Measurements from ENCODE around the gene LIFR. TPM values are rescaled to one million over a fixed set of nuclear protein-coding genes. Genes with fewer than 3 reads are reported as not detected.

LIFR gene
- total and polyA plus RNA-seq, 2 of the 4 experiments (the other 2 are of a cell fraction) = 1.9 to 10.4 TPM

GRCh38 chr5:38494763-38495162 lies 61.7 kb downstream of the LIFR start:
- H3K27me3 ChIP-seq (ENCODE audit: control insufficient read depth, insufficient read depth, low read length) = no peaks in the 10 kb centered on the region
- DNase-seq (no peak), ATAC-seq (ENCODE audit: low read depth) (no peak)
- H4K91ac ChIP-seq (ENCODE audit: insufficient read depth, low read depth, low read length) = no peak overlapping the region
- H2BK15ac ChIP-seq (ENCODE audit: low read depth, low read length) = no peak overlapping the region
- POLR2A ChIA-PET (ENCODE audit: unreplicated experiment) = no interaction called here
- dilution Hi-C loops (cut with HindIII; ENCODE audit: low sequenced_read_pairs, unreplicated experiment) = no loop called here
- H3K4me3 ChIP-seq (ENCODE audit: insufficient read depth, low read depth, low read length) = no peak overlapping the region
- no peak overlapping the region for H4K5ac ChIP-seq (ENCODE audit: low read depth, low read length)
- H3K4me1 ChIP-seq (ENCODE audit: control insufficient read depth, insufficient read depth, low read length) = no peaks in the 10 kb centered on the region
- no peaks in the 10 kb centered on the region for H4K20me1 ChIP-seq (ENCODE audit: insufficient read depth, low read length)
- H2AK9ac ChIP-seq (replicated peaks; ENCODE audit: low read depth, low read length, poor library complexity) = no peak overlapping the region
- H3K23ac ChIP-seq (ENCODE audit: low read depth, low read length) = no peak overlapping the region
- H3K36me3 ChIP-seq (ENCODE audit: control insufficient read depth, insufficient read depth, low read length) = peaks cover 17% of the 10 kb centered on the region
- no peak overlapping the region for H2AK5ac ChIP-seq (ENCODE audit: low read depth, low read length)
- no peak overlapping the region for H2BK20ac ChIP-seq (ENCODE audit: low read depth, low read length)
- CTCF ChIA-PET = no interaction called here
- H3K4me2 ChIP-seq (ENCODE audit: low read depth, low read length) = no peak overlapping the region
- intact Hi-C loops (cut with micrococcal nuclease) = loop anchor here (5.0 kb wide), 1 partner anchor 313 kb away; no protein-coding TSS in a partner anchor
- no peaks in the 10 kb centered on the region for H3K9me3 ChIP-seq (ENCODE audit: control insufficient read depth, insufficient read depth, low read length)
- no peak overlapping the region for H2BK5ac ChIP-seq (ENCODE audit: low read depth, low read length, poor library complexity, severe bottlenecking)
- no peak overlapping the region for H3K56ac ChIP-seq (ENCODE audit: extremely low read depth, insufficient read depth, low read length)
- no peak overlapping the region for H2BK120ac ChIP-seq (ENCODE audit: low read depth, low read length)
- no peak overlapping the region for H3K27ac ChIP-seq (ENCODE audit: insufficient read depth, low read length)
- H2AFZ ChIP-seq (replicated peaks; ENCODE audit: low read length, poor library complexity) = no peak overlapping the region
- H3K18ac ChIP-seq (ENCODE audit: low read depth, low read length) = no peak overlapping the region
- TF ChIP-seq POLR2A (IDR thresholded peaks at IDR 0.05; ENCODE audit: low read depth, low read length) (no peak), CHD1 (IDR thresholded peaks at IDR 0.05; ENCODE audit: low read depth, low read length) (no peak), MAFK (IDR thresholded peaks at IDR 0.05; ENCODE audit: low read depth, low read length) (no peak), RFX5 (IDR thresholded peaks at IDR 0.05; ENCODE audit: low read depth, low read length) (no peak)
- TF ChIP-seq, protein P1, sequence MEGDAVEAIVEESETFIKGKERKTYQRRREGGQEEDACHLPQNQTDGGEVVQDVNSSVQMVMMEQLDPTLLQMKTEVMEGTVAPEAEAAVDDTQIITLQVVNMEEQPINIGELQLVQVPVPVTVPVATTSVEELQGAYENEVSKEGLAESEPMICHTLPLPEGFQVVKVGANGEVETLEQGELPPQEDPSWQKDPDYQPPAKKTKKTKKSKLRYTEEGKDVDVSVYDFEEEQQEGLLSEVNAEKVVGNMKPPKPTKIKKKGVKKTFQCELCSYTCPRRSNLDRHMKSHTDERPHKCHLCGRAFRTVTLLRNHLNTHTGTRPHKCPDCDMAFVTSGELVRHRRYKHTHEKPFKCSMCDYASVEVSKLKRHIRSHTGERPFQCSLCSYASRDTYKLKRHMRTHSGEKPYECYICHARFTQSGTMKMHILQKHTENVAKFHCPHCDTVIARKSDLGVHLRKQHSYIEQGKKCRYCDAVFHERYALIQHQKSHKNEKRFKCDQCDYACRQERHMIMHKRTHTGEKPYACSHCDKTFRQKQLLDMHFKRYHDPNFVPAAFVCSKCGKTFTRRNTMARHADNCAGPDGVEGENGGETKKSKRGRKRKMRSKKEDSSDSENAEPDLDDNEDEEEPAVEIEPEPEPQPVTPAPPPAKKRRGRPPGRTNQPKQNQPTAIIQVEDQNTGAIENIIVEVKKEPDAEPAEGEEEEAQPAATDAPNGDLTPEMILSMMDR (conservative IDR thresholded peaks at IDR 0.05; ENCODE audit: low read depth, low read length) = no peak
- no CpG with 5 or more reads among the region's 7 CpGs for WGBS, 2 experiments (ENCODE audit: extremely low coverage in 2 of 2, insufficient read length in 1 of 2)
- BruUV-seq (replicated peaks) = no TSS peak
- H4K8ac ChIP-seq (ENCODE audit: low read depth in 2 of 2, low read length in 2 of 2) = no peak overlapping the region
- no peaks in the 10 kb centered on the region for H3K79me1 ChIP-seq (ENCODE audit: low read depth in 1 of 2, low read length in 2 of 2)
- H3K14ac ChIP-seq (replicated peaks; ENCODE audit: low read depth, low read length) = no peak overlapping the region
- no peak overlapping the region for H3K9ac ChIP-seq (ENCODE audit: low read depth, low read length)
- H3K4ac ChIP-seq (ENCODE audit: low read depth, low read length) = no peak overlapping the region
- no peaks in the 10 kb centered on the region; the same call in 1 of the 2 replicates for H3K9me1 ChIP-seq (ENCODE audit: insufficient read depth, low read length)
- in situ Hi-C loops (cut with MboI; ENCODE audit: low sequenced_read_pairs) = no loop called here
